Measurements from ENCODE around the gene BCAS3.

The BCAS3 gene

GRCh38 chr17:61199431-61200338 is 522.0 kb downstream of the BCAS3 start:
- TF ChIP-seq L3MBTL2 (conservative IDR thresholded peaks at IDR 0.05), result no peak
- no peak for TF ChIP-seq ARNT (IDR thresholded peaks at IDR 0.05)
- TF ChIP-seq SP1 (IDR thresholded peaks at IDR 0.05), result no peak
- TF ChIP-seq ELF4 (IDR thresholded peaks at IDR 0.05), result no peak
- TF ChIP-seq CTBP1 (IDR thresholded peaks at IDR 0.05; ENCODE audit: borderline replicate concordance), result no peak
- TF ChIP-seq NFRKB (IDR thresholded peaks at IDR 0.05), result no peak
- no peak for TF ChIP-seq SUZ12 (IDR thresholded peaks at IDR 0.05)
- no peak for TF ChIP-seq ZNF384 (IDR thresholded peaks at IDR 0.05)
- TF ChIP-seq FOXA1 (IDR thresholded peaks at IDR 0.05), result no peak
- no peak for TF ChIP-seq BHLHE40 (IDR thresholded peaks at IDR 0.05; ENCODE audit: borderline replicate concordance)
- TF ChIP-seq LEF1 (IDR thresholded peaks at IDR 0.05; ENCODE audit: borderline replicate concordance), result no peak
- TF ChIP-seq, protein P1, sequence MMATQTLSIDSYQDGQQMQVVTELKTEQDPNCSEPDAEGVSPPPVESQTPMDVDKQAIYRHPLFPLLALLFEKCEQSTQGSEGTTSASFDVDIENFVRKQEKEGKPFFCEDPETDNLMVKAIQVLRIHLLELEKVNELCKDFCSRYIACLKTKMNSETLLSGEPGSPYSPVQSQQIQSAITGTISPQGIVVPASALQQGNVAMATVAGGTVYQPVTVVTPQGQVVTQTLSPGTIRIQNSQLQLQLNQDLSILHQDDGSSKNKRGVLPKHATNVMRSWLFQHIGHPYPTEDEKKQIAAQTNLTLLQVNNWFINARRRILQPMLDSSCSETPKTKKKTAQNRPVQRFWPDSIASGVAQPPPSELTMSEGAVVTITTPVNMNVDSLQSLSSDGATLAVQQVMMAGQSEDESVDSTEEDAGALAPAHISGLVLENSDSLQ (IDR thresholded peaks at IDR 0.05), result no peak
- TF ChIP-seq HDGF (IDR thresholded peaks at IDR 0.05; ENCODE audit: borderline replicate concordance), result no peak
- TF ChIP-seq FOXM1 (IDR thresholded peaks at IDR 0.05; ENCODE audit: borderline replicate concordance), result no peak
- TF ChIP-seq FOXK2 (IDR thresholded peaks at IDR 0.05), result no peak
- no peak for TF ChIP-seq TARDBP (IDR thresholded peaks at IDR 0.05)
- ChIA-PET POLR2A (no interaction called here), CTCF (interaction anchor here (0.5 kb wide), 2 partner anchors 9 to 1932 kb away, joined by 3 read pairs; no protein-coding TSS in a partner anchor)
- DNase-seq (ENCODE audit: extremely low spot score), result no peak

DNA sequence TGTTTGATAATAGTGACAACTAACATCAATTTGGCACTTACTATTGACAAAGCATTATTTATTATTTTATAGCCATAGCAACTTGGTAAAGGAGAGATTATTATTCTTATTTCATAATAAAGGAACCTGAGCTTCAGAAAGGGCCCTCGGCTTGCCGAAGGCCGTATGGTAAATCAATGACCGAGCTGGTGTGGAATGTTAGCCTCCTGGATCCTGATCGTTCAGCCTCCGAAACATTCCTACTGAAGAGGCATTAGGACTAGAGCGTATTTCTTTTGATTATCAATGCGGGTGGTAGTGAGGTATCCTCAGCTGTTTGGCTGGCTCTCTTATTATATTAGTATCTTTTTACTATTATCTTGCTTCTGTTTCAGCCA is 522.7 kb downstream of the BCAS3 start:
- ChIA-PET CTCF (no interaction called here), POLR2A (no interaction called here)
- no peak for DNase-seq (ENCODE audit: extremely low spot score)
- TF ChIP-seq, protein P1 (IDR thresholded peaks at IDR 0.05), result no peak
- TF ChIP-seq HDGF (IDR thresholded peaks at IDR 0.05; ENCODE audit: borderline replicate concordance), result no peak
- TF ChIP-seq ZNF384 (IDR thresholded peaks at IDR 0.05), result no peak
- no peak for TF ChIP-seq FOXK2 (IDR thresholded peaks at IDR 0.05)
- TF ChIP-seq SUZ12 (IDR thresholded peaks at IDR 0.05), result no peak
- no peak for TF ChIP-seq SP1 (IDR thresholded peaks at IDR 0.05)

- ChIA-PET CTCF (no interaction called here), POLR2A (no interaction called here)
- TF ChIP-seq TARDBP (IDR thresholded peaks at IDR 0.05), result no peak
- TF ChIP-seq ZNF384 (IDR thresholded peaks at IDR 0.05), result no peak
- no peak for TF ChIP-seq ELF4 (IDR thresholded peaks at IDR 0.05)
- TF ChIP-seq FOXM1 (IDR thresholded peaks at IDR 0.05; ENCODE audit: borderline replicate concordance), result no peak
- TF ChIP-seq FOXK2 (IDR thresholded peaks at IDR 0.05), result no peak
- no peak for TF ChIP-seq SP1 (IDR thresholded peaks at IDR 0.05)
- TF ChIP-seq SUZ12 (IDR thresholded peaks at IDR 0.05), result no peak
- TF ChIP-seq NFRKB (IDR thresholded peaks at IDR 0.05), result no peak
- no peak for TF ChIP-seq FOXA1 (IDR thresholded peaks at IDR 0.05)
- no peak for TF ChIP-seq L3MBTL2 (conservative IDR thresholded peaks at IDR 0.05)
- TF ChIP-seq CTBP1 (IDR thresholded peaks at IDR 0.05; ENCODE audit: borderline replicate concordance), result no peak
- no peak for TF ChIP-seq LEF1 (IDR thresholded peaks at IDR 0.05; ENCODE audit: borderline replicate concordance)
- no peak for TF ChIP-seq ARNT (IDR thresholded peaks at IDR 0.05)
- TF ChIP-seq, protein P1 (IDR thresholded peaks at IDR 0.05), result no peak
- TF ChIP-seq BHLHE40 (IDR thresholded peaks at IDR 0.05; ENCODE audit: borderline replicate concordance), result no peak
- TF ChIP-seq HDGF (IDR thresholded peaks at IDR 0.05; ENCODE audit: borderline replicate concordance), result no peak
- DNase-seq (ENCODE audit: extremely low spot score), result no peak
Measured at GRCh38 chr17:61201211-61201610, 523.6 kb downstream of the BCAS3 start.

DNA sequence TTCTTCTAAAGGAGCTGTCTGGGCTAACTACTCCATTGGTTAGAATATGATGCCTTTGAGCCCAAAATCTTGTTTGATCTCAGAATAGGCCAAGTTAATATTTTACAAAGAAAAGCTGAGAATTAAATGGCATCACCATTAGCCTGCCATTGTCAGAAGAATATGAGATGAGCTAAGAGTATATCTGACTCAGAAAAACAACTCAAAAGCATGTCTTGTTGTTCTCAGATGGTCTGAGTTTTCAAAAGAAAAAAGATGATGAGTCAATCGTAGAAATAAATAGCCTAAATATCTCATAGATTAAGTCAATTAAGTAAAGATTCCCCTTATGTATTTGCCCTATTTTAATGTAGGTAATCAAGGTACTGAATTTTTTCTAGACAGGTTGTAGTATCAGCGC is 524.9 kb downstream of the BCAS3 start:
- POLR2A ChIA-PET, result no interaction called here
- CTCF ChIA-PET, result no interaction called here
- no peak for DNase-seq (ENCODE audit: extremely low spot score)
- no peak for TF ChIP-seq L3MBTL2 (conservative IDR thresholded peaks at IDR 0.05)
- TF ChIP-seq SP1 (IDR thresholded peaks at IDR 0.05), result no peak
- TF ChIP-seq TARDBP (IDR thresholded peaks at IDR 0.05), result no peak
- TF ChIP-seq ARNT (IDR thresholded peaks at IDR 0.05), result no peak

GRCh38 chr17:61203671-61204131 is 526.0 kb downstream of the BCAS3 start:
- ChIA-PET POLR2A (no interaction called here), CTCF (no interaction called here)
- no peak for TF ChIP-seq NFRKB (IDR thresholded peaks at IDR 0.05)
- TF ChIP-seq, protein P1 (IDR thresholded peaks at IDR 0.05), result no peak
- no peak for TF ChIP-seq CTBP1 (IDR thresholded peaks at IDR 0.05; ENCODE audit: borderline replicate concordance)
- no peak for TF ChIP-seq TARDBP (IDR thresholded peaks at IDR 0.05)
- TF ChIP-seq ELF4 (IDR thresholded peaks at IDR 0.05), result no peak
- TF ChIP-seq SP1 (IDR thresholded peaks at IDR 0.05), result no peak
- no peak for TF ChIP-seq HDGF (IDR thresholded peaks at IDR 0.05; ENCODE audit: borderline replicate concordance)
- no peak for TF ChIP-seq ARNT (IDR thresholded peaks at IDR 0.05)
- no peak for TF ChIP-seq FOXK2 (IDR thresholded peaks at IDR 0.05)
- no peak for TF ChIP-seq BHLHE40 (IDR thresholded peaks at IDR 0.05; ENCODE audit: borderline replicate concordance)
- no peak for TF ChIP-seq ZNF384 (IDR thresholded peaks at IDR 0.05)

More at GRCh38 chr17:61203671-61204131, 526.0 kb downstream of the BCAS3 start:
- no peak for DNase-seq (ENCODE audit: extremely low spot score)
